Neural progenitor cell (in vitro differentiated cells): ENCODE measurements around the gene ZNF726. TPM values are rescaled to one million over a fixed set of nuclear protein-coding genes. Genes with fewer than 3 reads are reported as not detected.
"Not testable (repeated sequence)": the region's sequence is repeated elsewhere in the genome, so short reads cannot be mapped to it uniquely, and the experiment has no call there.

Source experiments
- DNase-seq: peaks from one replicate; pipeline ENCODE4 v3.0.0-alpha.2; 2016; ENCODE audit warnings: low spot score
- H2AFZ ChIP-seq: fragments of 200-600 bp; sonication (generic); replicated peaks from 2 replicates; pipeline ENCODE4 v1.6.1; 2016; ENCODE audit warnings: antibody characterized with exemption
- H3F3A ChIP-seq: fragments of 200-600 bp; sonication (generic); 2 replicates; pipeline ENCODE4 v1.6.1; 2016; ENCODE audit warnings: antibody characterized with exemption, low read depth
- H3K27ac ChIP-seq: fragments of 200-600 bp; sonication (generic); 2 replicates; pipeline ENCODE4 v1.5.1; 2016; ENCODE audit warnings: mild to moderate bottlenecking
- H3K27me3 ChIP-seq: fragments of 200-600 bp; sonication (generic); 2 replicates; pipeline ENCODE4 v1.6.1; 2016; ENCODE audit warnings: mild to moderate bottlenecking, moderate library complexity
- H3K36me3 ChIP-seq: fragments of 200-600 bp; sonication (generic); 2 replicates; pipeline ENCODE4 v1.5.1; 2016
- H3K4me1 ChIP-seq: fragments of 200-600 bp; sonication (generic); 2 replicates; pipeline ENCODE4 v1.6.1; 2016; ENCODE audit warnings: mixed run types
- H3K4me2 ChIP-seq: fragments of 200-600 bp; sonication (generic); 2 replicates; pipeline ENCODE4 v1.6.1; 2016
- H3K4me3 ChIP-seq: fragments of 200-600 bp; sonication (generic); 2 replicates; pipeline ENCODE4 v1.5.1; 2016
- H3K79me2 ChIP-seq: fragments of 200-600 bp; sonication (generic); 2 replicates; pipeline ENCODE4 v1.6.1; 2016; ENCODE audit warnings: low read depth
- H3K9ac ChIP-seq: fragments of 200-600 bp; sonication (generic); 2 replicates; pipeline ENCODE4 v1.6.1; 2016
- H3K9me3 ChIP-seq: fragments of 200-600 bp; sonication (generic); 2 replicates; pipeline ENCODE4 v1.5.1; 2016; ENCODE audit warnings: low read depth
- H4K20me1 ChIP-seq: fragments of 200-600 bp; sonication (generic); 2 replicates; pipeline ENCODE4 v1.6.1; 2016; ENCODE audit warnings: low read depth
- H3K27ac Mint-ChIP-seq: 3 replicates; pipeline ENCODE4 v1.8.0; 2021; ENCODE audit warnings: mixed read lengths
- H3K27me3 Mint-ChIP-seq: 2 replicates; pipeline ENCODE4 v1.8.0; 2022; ENCODE audit warnings: low read depth, mild to moderate bottlenecking, inconsistent platforms, moderate library complexity, mixed read lengths; ENCODE audit not compliant: insufficient read depth
- H3K36me3 Mint-ChIP-seq: 3 replicates; pipeline ENCODE4 v1.8.0; 2021; ENCODE audit warnings: mixed read lengths
- H3K4me1 Mint-ChIP-seq: 3 replicates; pipeline ENCODE4 v1.8.0; 2021; ENCODE audit warnings: mixed read lengths
- H3K4me3 Mint-ChIP-seq: 3 replicates; pipeline ENCODE4 v1.8.0; 2021; ENCODE audit warnings: mild to moderate bottlenecking, moderate library complexity, mixed read lengths
- H3K9me3 Mint-ChIP-seq: 3 replicates; pipeline ENCODE4 v1.8.0; 2020; ENCODE audit warnings: mixed read lengths
- CTCF ChIP-seq: fragments of 200-600 bp; sonication (generic); IDR thresholded peaks from 2 replicates; pipeline ENCODE4 v1.5.1; 2017; ENCODE audit warnings: antibody characterized with exemption, mild to moderate bottlenecking
- EZH2 ChIP-seq: fragments of 200-600 bp; sonication (generic); IDR thresholded peaks from 2 replicates; pipeline ENCODE4 v1.6.1; 2017; ENCODE audit warnings: antibody characterized with exemption, mild to moderate bottlenecking, moderate library complexity
- EZH2phosphoT487 ChIP-seq: fragments of 200-600 bp; sonication (generic); IDR thresholded peaks from 2 replicates; pipeline ENCODE4 v1.6.1; 2017; ENCODE audit warnings: antibody characterized with exemption
- total RNA-seq: library from RNA; depleted of rRNA; stranded (reverse); fragments of >200 nt; gene quantifications from 2 replicates; pipeline ENCODE4 v1.2.3, GENCODE V29; 2015; ENCODE audit warnings: low replicate concordance

Gene ZNF726
- total RNA-seq, 1 donor from 2014 or later: not detected

GRCh38 chr19:23969630-23970029 is 54.9 kb downstream of the ZNF726 start:
- no peaks in the 10 kb centered on the region for H3K79me2 ChIP-seq
- Mint-ChIP-seq H3K9me3 (peaks cover 49% of the 10 kb centered on the region), H3K4me3 (no peak overlapping the region), H3K27ac (no peak overlapping the region), H3K4me1 (no peaks in the 10 kb centered on the region), H3K27me3 (peaks cover 3% of the 10 kb centered on the region), H3K36me3 (no peaks in the 10 kb centered on the region)
- TF ChIP-seq CTCF (no peak), EZH2phosphoT487 (no peak), EZH2 (no peak)
- no peaks in the 10 kb centered on the region for H3K36me3 ChIP-seq
- no peak overlapping the region for H3K4me2 ChIP-seq
- H3K4me1 ChIP-seq: no peaks in the 10 kb centered on the region
- no peak for DNase-seq
- no peak overlapping the region for H2AFZ ChIP-seq
- H3K9me3 ChIP-seq: peaks cover 20% of the 10 kb centered on the region
- H4K20me1 ChIP-seq: no peaks in the 10 kb centered on the region
- no peak overlapping the region for H3K9ac ChIP-seq
- no peaks in the 10 kb centered on the region for H3K27me3 ChIP-seq
- H3F3A ChIP-seq: no peaks in the 10 kb centered on the region
- H3K4me3 ChIP-seq: no peak overlapping the region
- no peak overlapping the region for H3K27ac ChIP-seq

- H3K9ac ChIP-seq: no peak overlapping the region
- Mint-ChIP-seq H3K4me3 (no peak overlapping the region), H3K4me1 (no peaks in the 10 kb centered on the region), H3K27ac (no peak overlapping the region), H3K36me3 (no peaks in the 10 kb centered on the region), H3K9me3 (peaks cover 35% of the 10 kb centered on the region), H3K27me3 (peaks cover 3% of the 10 kb centered on the region)
- H3K27ac ChIP-seq: no peak overlapping the region
- TF ChIP-seq EZH2phosphoT487: no peak
- no peak for TF ChIP-seq CTCF
- TF ChIP-seq EZH2: no peak
- H4K20me1 ChIP-seq: no peaks in the 10 kb centered on the region
- no peak overlapping the region for H3K4me2 ChIP-seq
- no peaks in the 10 kb centered on the region for H3K27me3 ChIP-seq
- no peak overlapping the region for H2AFZ ChIP-seq
- DNase-seq: no peak
- no peak overlapping the region for H3K4me3 ChIP-seq
- H3F3A ChIP-seq: no peaks in the 10 kb centered on the region
- H3K79me2 ChIP-seq: no peaks in the 10 kb centered on the region
- no peaks in the 10 kb centered on the region for H3K4me1 ChIP-seq
- H3K36me3 ChIP-seq: no peaks in the 10 kb centered on the region
- peaks cover 20% of the 10 kb centered on the region for H3K9me3 ChIP-seq
Observed at GRCh38 chr19:23971598-23971997, 56.9 kb downstream of the ZNF726 start.

GRCh38 chr19:23972161-23972560 is 57.5 kb downstream of the ZNF726 start:
- H3K9ac ChIP-seq: no peak overlapping the region
- TF ChIP-seq EZH2phosphoT487 (no peak), EZH2 (no peak), CTCF (no peak)
- H4K20me1 ChIP-seq: no peaks in the 10 kb centered on the region
- no peaks in the 10 kb centered on the region for H3F3A ChIP-seq
- peaks cover 20% of the 10 kb centered on the region for H3K9me3 ChIP-seq
- H3K4me1 Mint-ChIP-seq: no peaks in the 10 kb centered on the region
- no peak overlapping the region for H3K27ac ChIP-seq
- DNase-seq: no peak
- H3K27me3 ChIP-seq: no peaks in the 10 kb centered on the region
- H3K9me3 Mint-ChIP-seq: peaks cover 32% of the 10 kb centered on the region
- no peak overlapping the region for H3K4me3 ChIP-seq
- H3K4me3 Mint-ChIP-seq: no peak overlapping the region
- no peak overlapping the region for H2AFZ ChIP-seq
- no peaks in the 10 kb centered on the region for H3K36me3 ChIP-seq
- H3K79me2 ChIP-seq: no peaks in the 10 kb centered on the region
- H3K36me3 Mint-ChIP-seq: no peaks in the 10 kb centered on the region
- peaks cover 3% of the 10 kb centered on the region for H3K27me3 Mint-ChIP-seq
- H3K27ac Mint-ChIP-seq: no peak overlapping the region
- no peaks in the 10 kb centered on the region for H3K4me1 ChIP-seq
- H3K4me2 ChIP-seq: no peak overlapping the region

- no peaks in the 10 kb centered on the region for H3K36me3 Mint-ChIP-seq
- no peak overlapping the region for H3K9ac ChIP-seq
- H3K27ac Mint-ChIP-seq: no peak overlapping the region
- no peak for TF ChIP-seq CTCF
- TF ChIP-seq EZH2: no peak
- TF ChIP-seq EZH2phosphoT487: no peak
- no peak for DNase-seq
- no peak overlapping the region for H3K4me3 ChIP-seq
- H3K4me2 ChIP-seq: no peak overlapping the region
- H3K4me1 ChIP-seq: no peaks in the 10 kb centered on the region
- H3K4me3 Mint-ChIP-seq: no peak overlapping the region
- no peaks in the 10 kb centered on the region for H4K20me1 ChIP-seq
- no peaks in the 10 kb centered on the region for H3K4me1 Mint-ChIP-seq
- H3K27ac ChIP-seq: no peak overlapping the region
- peaks cover 43% of the 10 kb centered on the region for H3K9me3 Mint-ChIP-seq
- peaks cover 3% of the 10 kb centered on the region for H3K27me3 Mint-ChIP-seq
- no peaks in the 10 kb centered on the region for H3K79me2 ChIP-seq
- H3F3A ChIP-seq: no peaks in the 10 kb centered on the region
- H2AFZ ChIP-seq: no peak overlapping the region
- H3K27me3 ChIP-seq: no peaks in the 10 kb centered on the region
- H3K36me3 ChIP-seq: no peaks in the 10 kb centered on the region
- peaks cover 8% of the 10 kb centered on the region for H3K9me3 ChIP-seq
Observed at GRCh38 chr19:23974941-23975340, 60.3 kb downstream of the ZNF726 start.

GRCh38 chr19:23976631-23977030 is 61.9 kb downstream of the ZNF726 start:
- H2AFZ ChIP-seq, H3K4me3 ChIP-seq, DNase-seq, H3K36me3 Mint-ChIP-seq, H3K27ac Mint-ChIP-seq, H3K4me2 ChIP-seq, H3K9me3 ChIP-seq, H3K36me3 ChIP-seq, H3K27ac ChIP-seq, H3K4me1 ChIP-seq, H3K79me2 ChIP-seq, H3K27me3 Mint-ChIP-seq, H3K27me3 ChIP-seq, H3K9ac ChIP-seq, H3F3A ChIP-seq, H4K20me1 ChIP-seq, H3K4me1 Mint-ChIP-seq, H3K4me3 Mint-ChIP-seq: not testable (repeated sequence)
- H3K9me3 Mint-ChIP-seq: peaks cover 43% of the 10 kb centered on the region
